HL-60/S4 treated with retinoic acid at 250 ng/mL for 4 days and 3 days (cell line): ENCODE results near the gene TNRC6B.
"Not testable (repeated sequence)": the region's sequence is repeated elsewhere in the genome, so short reads cannot be mapped to it uniquely, and the experiment has no call there.

ENCODE experiments used
- in situ Hi-C: fragments of 300-500 bp; cut with MboI; formaldehyde crosslinking; loops from 2 replicates; pipeline ENCODE4 v1.7.0; 2022; ENCODE audit warnings: low sequenced_read_pairs

The TNRC6B gene

DNA sequence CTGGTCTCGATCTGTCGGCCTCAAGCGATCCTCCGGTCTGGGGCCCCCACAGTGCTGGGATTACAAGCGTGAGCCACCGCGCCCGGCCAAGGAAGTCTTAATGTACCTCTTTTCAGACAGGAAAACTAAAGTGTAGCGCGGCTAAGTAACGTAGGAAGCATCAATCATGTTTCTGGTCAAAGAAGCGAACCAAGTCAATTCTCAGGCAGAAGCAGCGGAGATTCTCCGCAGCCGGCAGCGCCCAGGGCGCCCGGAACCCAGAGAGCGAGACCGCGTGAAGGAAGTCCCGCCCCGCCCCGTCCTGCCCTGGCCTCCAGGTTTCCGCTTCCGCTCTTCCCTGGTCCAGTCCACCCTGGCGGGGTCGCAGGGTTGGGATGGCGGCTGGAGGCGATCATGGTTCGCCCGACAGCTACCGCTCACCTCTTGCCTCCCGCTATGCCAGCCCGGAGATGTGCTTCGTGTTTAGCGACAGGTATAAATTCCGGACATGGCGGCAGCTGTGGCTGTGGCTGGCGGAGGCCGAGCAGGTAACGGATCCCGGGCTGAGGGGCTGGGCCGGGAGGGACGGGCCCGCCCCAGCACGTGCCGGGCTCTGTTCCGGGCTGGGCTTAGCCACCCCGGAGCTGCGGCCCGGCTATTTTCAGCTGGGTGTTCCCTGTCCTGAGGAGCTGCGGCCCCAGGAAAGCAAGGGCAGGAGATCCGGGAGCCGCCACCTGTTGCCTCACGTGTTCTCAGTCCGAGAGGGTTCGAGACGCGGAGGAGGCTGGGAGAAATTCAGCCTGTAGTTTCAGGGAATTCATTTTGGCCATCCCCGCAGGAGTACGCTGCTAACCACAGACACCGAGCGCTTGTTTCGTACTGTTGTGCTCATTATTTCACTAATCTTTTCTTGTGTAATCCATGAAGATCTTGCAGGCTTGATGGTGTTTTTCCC, 168.7 kb downstream of the TNRC6B start, which contains the start of gene ADSL:
Gene ADSL, plus strand, starts transcription at position 316 of the 934 bp plus-strand sequence. Its CDS starts 59 bp downstream, at position 375.
- in situ Hi-C loops, result loop anchor here (25.0 kb wide), 1 partner anchor 809 kb away; the partner anchor contains the start of gene RPS19BP1

- in situ Hi-C loops, result loop anchor here (25.0 kb wide), 1 partner anchor 810 kb away; the partner anchor contains the start of gene RPS19BP1
Measured at GRCh38 chr22:40347300-40347699, 169.6 kb downstream of the TNRC6B start.

- in situ Hi-C loops, result loop anchor here (25.0 kb wide), 1 partner anchor 811 kb away; the partner anchor contains the start of gene RPS19BP1
Measured at GRCh38 chr22:40348025-40348658, 170.4 kb downstream of the TNRC6B start.

DNA sequence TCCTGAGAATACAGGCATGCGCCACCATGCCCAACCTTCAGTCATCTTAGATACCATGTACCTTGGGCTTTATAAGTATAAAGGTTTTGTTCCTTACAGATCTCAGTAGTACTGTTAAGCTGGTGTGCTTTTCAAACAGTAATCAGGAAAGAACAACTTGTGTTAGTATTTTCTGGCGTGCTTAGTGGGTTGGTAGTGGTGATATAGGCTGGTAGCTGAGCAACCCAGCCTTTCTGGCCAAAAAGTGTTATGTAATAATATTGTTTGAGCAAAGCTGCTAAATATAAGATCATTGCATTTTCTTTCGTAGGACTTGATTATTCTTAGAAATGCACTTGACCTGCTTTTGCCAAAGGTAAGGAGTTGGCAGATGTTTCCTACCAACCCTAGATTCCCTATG, 175.0 kb downstream of the TNRC6B start:
- in situ Hi-C loops, result no loop called here

- in situ Hi-C loops, result no loop called here
Measured at GRCh38 chr22:40361100-40361499, 183.4 kb downstream of the TNRC6B start.

DNA sequence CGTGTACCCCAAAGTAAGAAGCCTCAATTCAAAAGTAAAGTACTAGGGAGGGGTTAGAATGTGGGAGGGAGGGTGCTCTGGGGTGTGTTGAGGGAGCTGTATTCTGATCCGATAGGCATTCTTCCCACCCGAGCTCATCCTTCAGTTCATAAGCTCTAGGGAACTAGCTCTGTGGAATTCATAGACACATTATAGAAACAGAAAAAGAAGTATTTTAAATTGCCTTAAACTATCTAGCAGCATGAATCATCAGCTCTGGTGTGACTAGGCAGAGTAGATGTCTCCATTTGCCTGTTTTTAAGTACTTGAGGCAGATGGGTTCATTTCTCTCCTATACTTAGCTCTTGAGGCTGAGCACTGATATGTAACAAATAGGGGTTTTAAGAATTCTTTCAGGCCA, 185.3 kb downstream of the TNRC6B start:
- in situ Hi-C loops, result no loop called here

GRCh38 chr22:40364431-40364830, 186.7 kb downstream of the TNRC6B start:
- in situ Hi-C loops, result no loop called here

DNA sequence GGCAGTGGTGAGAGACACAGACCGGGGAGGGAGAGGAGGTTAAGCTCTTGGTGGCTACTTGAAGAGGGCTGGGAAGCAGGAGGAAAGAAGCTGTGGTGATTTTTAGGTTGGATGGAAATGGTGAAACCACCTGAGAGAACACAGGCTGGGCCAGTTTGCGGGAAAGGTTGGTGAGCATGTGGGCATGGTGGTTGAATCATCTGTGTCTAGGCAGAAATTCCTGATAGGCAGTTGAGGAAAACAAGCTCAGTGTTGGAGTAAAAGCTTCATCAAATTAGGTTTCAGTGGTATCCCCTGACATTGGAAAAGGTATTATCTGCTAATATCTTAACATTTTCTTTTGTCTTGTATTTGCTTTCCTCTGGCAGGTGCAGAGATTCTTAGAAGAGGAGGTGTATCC, 188.3 kb downstream of the TNRC6B start:
- in situ Hi-C loops, result no loop called here

GRCh38 chr22:40367342-40367741, 189.6 kb downstream of the TNRC6B start:
- in situ Hi-C loops, result no loop called here

GRCh38 chr22:40368016-40368415, 190.3 kb downstream of the TNRC6B start:
- in situ Hi-C loops, result no loop called here

GRCh38 chr22:40368836-40369235, 191.1 kb downstream of the TNRC6B start:
- in situ Hi-C loops, result no loop called here

DNA sequence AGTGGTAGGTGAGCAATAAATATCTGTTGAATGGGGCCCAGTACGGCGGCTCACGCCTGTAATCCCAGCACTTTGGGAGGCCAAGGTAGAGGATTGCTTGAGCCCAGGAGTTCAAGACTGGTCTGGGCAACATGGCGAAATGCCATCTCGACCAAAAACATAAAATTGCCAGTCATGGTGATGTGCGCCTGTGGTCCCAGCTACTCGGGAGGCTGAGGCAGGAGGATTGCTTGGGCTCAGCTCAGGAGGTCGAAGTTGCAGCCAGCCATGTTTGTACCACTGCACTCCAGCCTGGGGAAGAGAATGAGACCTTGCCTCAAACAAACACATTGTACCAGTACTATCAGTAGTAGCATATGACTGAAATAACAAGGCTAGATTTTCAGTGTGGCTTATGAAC, 196.8 kb downstream of the TNRC6B start:
- in situ Hi-C loops, result no loop called here

DNA sequence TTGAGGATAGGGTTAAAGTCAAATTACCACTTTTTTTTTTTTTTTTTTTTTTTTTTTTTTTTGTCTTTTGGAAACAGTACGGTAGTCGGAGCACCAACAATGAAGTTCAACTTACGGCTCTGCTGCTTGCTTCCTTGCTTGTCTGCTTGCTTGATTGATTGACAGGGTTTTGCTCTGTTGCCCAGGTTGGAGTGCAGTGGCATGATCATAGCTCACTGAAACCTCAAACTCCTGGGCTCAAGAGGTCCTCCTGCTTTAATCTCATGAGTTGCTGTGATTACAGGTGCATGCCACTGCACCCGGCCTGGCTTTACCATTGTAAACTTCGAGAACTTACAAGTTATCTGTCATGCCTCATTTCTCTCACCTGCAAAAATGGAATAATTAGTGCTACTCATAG, 198.4 kb downstream of the TNRC6B start:
- in situ Hi-C loops, result no loop called here

- in situ Hi-C loops, result no loop called here
Measured at GRCh38 chr22:40377931-40378330, 200.2 kb downstream of the TNRC6B start.

DNA sequence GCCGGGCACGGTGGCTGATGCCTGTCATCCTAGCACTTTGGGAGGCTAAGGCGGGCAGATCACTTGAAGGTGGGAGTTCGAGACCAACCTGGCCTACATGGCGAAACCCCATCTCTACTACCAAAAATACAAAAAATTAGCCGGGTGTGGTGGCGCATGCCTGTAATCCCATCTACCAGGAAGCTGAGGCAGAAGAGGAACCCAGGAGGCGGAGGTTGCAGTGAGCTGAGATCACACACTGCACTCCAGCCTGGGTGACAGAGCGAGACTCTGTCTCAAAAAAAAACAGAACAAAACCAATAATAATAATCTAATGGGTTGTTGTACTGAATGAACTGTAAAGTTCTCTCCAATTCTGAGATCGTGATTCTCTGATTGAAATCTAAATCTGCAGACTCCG, 200.7 kb downstream of the TNRC6B start:
- in situ Hi-C loops, result not testable (repeated sequence)

DNA sequence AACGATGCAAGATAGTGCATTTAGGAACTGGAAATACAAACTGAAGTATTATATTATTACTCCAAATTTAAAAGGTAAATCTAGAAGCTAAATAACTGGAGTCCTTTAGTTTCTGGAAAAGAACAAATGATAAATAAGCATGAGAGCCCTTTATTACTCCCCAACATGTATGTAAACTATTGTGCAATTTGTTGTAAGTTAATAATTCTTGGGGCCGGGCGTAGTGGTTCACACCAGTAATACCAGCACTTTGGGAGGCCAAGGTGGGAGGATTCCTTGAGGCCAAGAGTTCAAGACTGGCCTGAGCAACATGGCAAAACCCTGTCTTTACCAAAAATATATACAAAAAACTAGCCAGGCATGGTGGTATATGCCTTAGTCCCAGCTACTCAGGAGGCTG, 203.7 kb downstream of the TNRC6B start:
- in situ Hi-C loops, result no loop called here

DNA sequence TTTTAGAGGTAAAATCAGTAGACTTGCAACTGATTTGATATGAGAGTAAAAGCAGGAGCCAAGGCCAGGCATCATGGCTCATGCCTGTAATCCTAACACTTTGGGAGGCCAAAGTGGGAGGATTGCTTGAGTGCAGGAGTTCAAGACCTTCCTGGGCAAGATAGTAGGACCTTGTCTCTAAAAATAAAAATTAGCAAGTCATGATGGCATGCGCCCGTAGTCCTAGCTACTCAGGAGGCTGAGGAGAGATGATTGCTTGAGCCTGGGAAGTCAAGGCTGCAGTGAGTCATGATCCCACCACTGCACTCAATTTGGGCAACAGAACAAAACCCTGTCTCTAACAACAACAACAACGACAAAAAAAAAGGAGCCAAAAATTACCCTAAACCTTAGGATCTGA, 206.2 kb downstream of the TNRC6B start:
- in situ Hi-C loops, result no loop called here

- in situ Hi-C loops, result no loop called here
Measured at GRCh38 chr22:40385036-40385782, 207.5 kb downstream of the TNRC6B start.
